ENCODE results near the gene CYGB. TPM values are rescaled to one million over a fixed set of nuclear protein-coding genes. Genes with fewer than 3 reads are reported as not detected.

Gene CYGB
- total and polyA plus RNA-seq, 2 of the 13 experiments (the other 11 are each of a cell fraction or from before 2014, with no cell fraction given), result 18.9 to 27.1 TPM

- TF ChIP-seq STAT6 (CRISPR knock-in tag; IDR thresholded peaks at IDR 0.05; ENCODE audit: borderline replicate concordance) (no peak), FOXP4 (CRISPR knock-in tag; IDR thresholded peaks at IDR 0.05) (peak; percentile 42), BRD4 (CRISPR knock-in tag; IDR thresholded peaks at IDR 0.05) (peak; percentile 78; the same call in 1 of the 2 replicates), NR1H2 (CRISPR knock-in tag; IDR thresholded peaks at IDR 0.05; ENCODE audit: borderline replicate concordance, low read depth) (no peak), RAD21 (CRISPR knock-in tag; IDR thresholded peaks at IDR 0.05) (peak; percentile 12; the same call in 1 of the 2 replicates), PHF21A (CRISPR knock-in tag; IDR thresholded peaks at IDR 0.05) (peak; percentile 88), SP140L (CRISPR knock-in tag; IDR thresholded peaks at IDR 0.05; ENCODE audit: borderline replicate concordance) (peak; percentile 19; the same call in 1 of the 2 replicates), TFAP4 (IDR thresholded peaks at IDR 0.05; ENCODE audit: borderline replicate concordance, low read depth) (peak; percentile 78; the same call in 1 of the 2 replicates), NR2F1 (CRISPR knock-in tag; IDR thresholded peaks at IDR 0.05) (peak in 1 of 2 experiments; percentile 56; a peak in 3 of 4 replicates), NFYB (CRISPR knock-in tag; IDR thresholded peaks at IDR 0.05) (no peak), AGO1 (IDR thresholded peaks at IDR 0.05; ENCODE audit: low read depth, low read length, poor library complexity, severe bottlenecking) (peak; percentile 63), KMT2B (CRISPR knock-in tag; IDR thresholded peaks at IDR 0.05) (peak; percentile 28; the same call in 1 of the 2 replicates), ZEB1 (IDR thresholded peaks at IDR 0.05; ENCODE audit: insufficient replicate concordance, low read depth) (no peak), GATA4 (IDR thresholded peaks at IDR 0.05; ENCODE audit: borderline replicate concordance, low read depth) (no peak), MYC (CRISPR knock-in tag; IDR thresholded peaks at IDR 0.05; ENCODE audit: borderline replicate concordance) (peak; percentile 59), SP4 (CRISPR knock-in tag; IDR thresholded peaks at IDR 0.05) (peak; percentile 66; the same call in 1 of the 2 replicates), EP300 (IDR thresholded peaks at IDR 0.05; ENCODE audit: low read depth in 2 of 2, low read length in 2 of 2) (peak in 1 of 2 experiments; percentile 27; a peak in 1 of 4 replicates), EP300 (CRISPR knock-in tag; IDR thresholded peaks at IDR 0.05; ENCODE audit: borderline replicate concordance) (peak; percentile 28), ONECUT2 (CRISPR knock-in tag; IDR thresholded peaks at IDR 0.05) (peak; percentile 66; the same call in 1 of the 2 replicates), MAX (IDR thresholded peaks at IDR 0.05) (peak; percentile 59)
- TF ChIP-seq, protein P1, sequence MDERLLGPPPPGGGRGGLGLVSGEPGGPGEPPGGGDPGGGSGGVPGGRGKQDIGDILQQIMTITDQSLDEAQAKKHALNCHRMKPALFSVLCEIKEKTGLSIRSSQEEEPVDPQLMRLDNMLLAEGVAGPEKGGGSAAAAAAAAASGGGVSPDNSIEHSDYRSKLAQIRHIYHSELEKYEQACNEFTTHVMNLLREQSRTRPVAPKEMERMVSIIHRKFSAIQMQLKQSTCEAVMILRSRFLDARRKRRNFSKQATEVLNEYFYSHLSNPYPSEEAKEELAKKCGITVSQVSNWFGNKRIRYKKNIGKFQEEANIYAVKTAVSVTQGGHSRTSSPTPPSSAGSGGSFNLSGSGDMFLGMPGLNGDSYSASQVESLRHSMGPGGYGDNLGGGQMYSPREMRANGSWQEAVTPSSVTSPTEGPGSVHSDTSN (CRISPR knock-in tag; IDR thresholded peaks at IDR 0.05), result no peak
These were observed 12.7 kb downstream of the CYGB start (continued) for GRCh38 chr17:76524598-76525512.
